DOHH2 (cell line): ENCODE measurements around the gene PSME1.

Experiments used
- EZH2phosphoT487 ChIP-seq: fragments of 200-600 bp; sonication (generic); IDR thresholded peaks from 2 replicates; pipeline ENCODE4 v1.6.1; 2017; ENCODE audit warnings: borderline replicate concordance, mild to moderate bottlenecking, antibody characterized with exemption, low read length, moderate library complexity, mixed read lengths
- TF ChIP-seq, protein P1 (sequence below): fragments of 200-600 bp; sonication (generic); IDR thresholded peaks from one replicate; pipeline ENCODE4 v1.5.1; 2014; ENCODE audit warnings: antibody characterized with exemption, mild to moderate bottlenecking, low read depth, low read length; ENCODE audit not compliant: poor library complexity, severe bottlenecking

DNA sequence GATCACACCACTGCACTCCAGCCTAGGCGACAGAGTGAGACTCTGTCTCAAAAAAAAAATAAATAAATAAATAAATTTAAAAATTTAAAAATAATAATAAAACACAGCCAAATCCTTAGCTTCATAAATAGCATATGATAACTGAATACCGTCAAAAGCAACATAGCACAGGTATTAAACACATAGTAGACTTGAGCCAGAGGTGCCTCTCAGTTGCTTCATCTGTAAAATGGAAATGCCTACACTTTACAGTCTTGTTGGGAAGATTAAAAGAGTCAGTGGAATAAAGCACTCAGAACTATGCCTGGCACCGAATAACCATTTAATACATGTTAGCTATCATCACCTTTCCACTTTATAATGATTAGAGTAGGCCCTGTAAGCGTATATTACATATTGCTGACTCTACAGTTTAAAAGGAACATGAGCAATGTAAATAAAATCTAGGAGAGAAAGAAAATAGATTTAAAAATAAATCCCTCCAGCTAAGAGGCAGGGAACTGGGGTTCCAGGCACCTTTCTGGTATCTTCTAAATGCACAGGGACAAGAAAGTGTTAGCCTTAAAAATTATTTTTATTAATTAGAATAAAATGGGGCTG, 29.2 kb upstream of the PSME1 start:
- TF ChIP-seq, protein P1, sequence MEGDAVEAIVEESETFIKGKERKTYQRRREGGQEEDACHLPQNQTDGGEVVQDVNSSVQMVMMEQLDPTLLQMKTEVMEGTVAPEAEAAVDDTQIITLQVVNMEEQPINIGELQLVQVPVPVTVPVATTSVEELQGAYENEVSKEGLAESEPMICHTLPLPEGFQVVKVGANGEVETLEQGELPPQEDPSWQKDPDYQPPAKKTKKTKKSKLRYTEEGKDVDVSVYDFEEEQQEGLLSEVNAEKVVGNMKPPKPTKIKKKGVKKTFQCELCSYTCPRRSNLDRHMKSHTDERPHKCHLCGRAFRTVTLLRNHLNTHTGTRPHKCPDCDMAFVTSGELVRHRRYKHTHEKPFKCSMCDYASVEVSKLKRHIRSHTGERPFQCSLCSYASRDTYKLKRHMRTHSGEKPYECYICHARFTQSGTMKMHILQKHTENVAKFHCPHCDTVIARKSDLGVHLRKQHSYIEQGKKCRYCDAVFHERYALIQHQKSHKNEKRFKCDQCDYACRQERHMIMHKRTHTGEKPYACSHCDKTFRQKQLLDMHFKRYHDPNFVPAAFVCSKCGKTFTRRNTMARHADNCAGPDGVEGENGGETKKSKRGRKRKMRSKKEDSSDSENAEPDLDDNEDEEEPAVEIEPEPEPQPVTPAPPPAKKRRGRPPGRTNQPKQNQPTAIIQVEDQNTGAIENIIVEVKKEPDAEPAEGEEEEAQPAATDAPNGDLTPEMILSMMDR, result no peak
- TF ChIP-seq EZH2phosphoT487, result no peak
